HCT116 (cell line): ENCODE results near the gene ERRFI1. TPM values are rescaled to one million over a fixed set of nuclear protein-coding genes. Genes with fewer than 3 reads are reported as not detected.

Experiments
- ATAC-seq: fragments of 200-7000 bp; cut with Tn5 transposase; 2 replicates; pipeline ENCODE4 v1.9.1; 2020; ENCODE audit warnings: mild to moderate bottlenecking, moderate library complexity
- BruUV-seq: library from RNA; stranded (reverse); fragments of 400-500 nt; replicated peaks from 2 replicates; lab custom pipeline; 2021; lab: Mats Ljungman, UMichigan
- CTCF ChIA-PET: fragments of 300-600 bp; sonication (Branson Sonifier 250); formaldehyde crosslinking; loops from one replicate; lab custom pipeline; 2021; ENCODE audit warnings: antibody characterized with exemption; lab: Charles Lee
- POLR2A ChIA-PET: fragments of 300-600, 350-600 bp; sonication (Branson Sonifier 250); formaldehyde crosslinking; loops from one replicate; lab custom pipeline; 2021; ENCODE audit warnings: antibody characterized with exemption; lab: Charles Lee
- RAD21 ChIA-PET, 2 experiments: fragments of 300-600 bp; sonication (Branson Sonifier 250); formaldehyde crosslinking; loops; one replicate each; lab custom pipeline; 2023; ENCODE audit warnings: low total read pairs in 2 of 2; ENCODE audit not compliant: uncharacterized antibody in 2 of 2, unreplicated experiment in 2 of 2, low non-redundant PET in 1 of 2; lab: Charles Lee
- DNase-seq: peaks from one replicate; pipeline ENCODE4 v3.0.0-alpha.2; 2010; ENCODE audit warnings: low read depth, low spot score
- H2AFZ ChIP-seq: fragments of 200-600 bp; shearing (Covaris generic), sonication (generic); 2 replicates; pipeline ENCODE4 v1.6.1; 2017; ENCODE audit warnings: low read depth, mixed run types, mixed read lengths, antibody characterized with exemption, low read length; ENCODE audit not compliant: poor library complexity, severe bottlenecking
- H3K27ac ChIP-seq: 2 replicates; pipeline ENCODE4 v1.5.1; 2012; ENCODE audit warnings: low read depth, low read length
- H3K27me3 ChIP-seq: fragments of 200-600 bp; sonication (generic); 2 replicates; pipeline ENCODE4 v1.6.1; 2016; ENCODE audit warnings: mixed run types, low read length, mixed read lengths; ENCODE audit not compliant: insufficient read depth
- H3K36me3 ChIP-seq, 2 experiments: fragments of 200-500 bp in 1 of 2; fragments of 200-600 bp in 1 of 2; sonication (Bioruptor generic) in 1 of 2; sonication (generic) in 1 of 2; 2 replicates each; pipeline versions ENCODE4 v1.5.1 to v1.6.1; 2014 to 2016; ENCODE audit warnings: low read length in 2 of 2, inconsistent platforms in 1 of 2, mixed read lengths in 1 of 2, mixed run types in 1 of 2; ENCODE audit not compliant: insufficient read depth in 2 of 2, control insufficient read depth in 1 of 2
- H3K4me1 ChIP-seq, 2 experiments: fragments of 200-600 bp in 1 of 2; sonication (generic) in 1 of 2; 2 replicates each; pipeline versions ENCODE4 v1.5.1 to v1.6.1; 2012 to 2017; ENCODE audit warnings: low read length in 2 of 2, inconsistent platforms in 1 of 2, mild to moderate bottlenecking in 1 of 2, mixed read lengths in 1 of 2, mixed run types in 1 of 2, moderate library complexity in 1 of 2; ENCODE audit not compliant: insufficient read depth in 2 of 2, control insufficient read depth in 1 of 2
- H3K4me2 ChIP-seq: fragments of 200-600 bp; sonication (generic); 2 replicates; pipeline ENCODE4 v1.6.1; 2017; ENCODE audit warnings: mixed run types, low read length, mixed read lengths
- H3K4me3 ChIP-seq, 2 experiments: fragments of 200-600 bp in 1 of 2; sonication (generic) in 1 of 2; replicated peaks in 1 of 2; 2 replicates each; pipeline ENCODE4 v1.5.1; 2011 to 2016; ENCODE audit warnings: low read length in 2 of 2, control low read depth in 1 of 2, low read depth in 1 of 2, mild to moderate bottlenecking in 1 of 2, mixed read lengths in 1 of 2, mixed run types in 1 of 2
- H3K79me2 ChIP-seq: fragments of 200-600 bp; sonication (generic); 2 replicates; pipeline ENCODE4 v1.6.1; 2017; ENCODE audit warnings: mild to moderate bottlenecking, mixed run types, low read length, moderate library complexity, mixed read lengths; ENCODE audit not compliant: insufficient read depth
- H3K9ac ChIP-seq: fragments of 200-600 bp; sonication (generic); 2 replicates; pipeline ENCODE4 v1.6.1; 2016; ENCODE audit warnings: low read length, mixed read lengths
- H3K9me2 ChIP-seq: fragments of 200-600 bp; sonication (generic), shearing (Covaris generic); 2 replicates; pipeline ENCODE4 v1.6.1; 2017; ENCODE audit warnings: mixed run types, mild to moderate bottlenecking, moderate library complexity; ENCODE audit not compliant: insufficient read depth
- H3K9me3 ChIP-seq, 2 experiments: fragments of 200-500 bp in 1 of 2; fragments of 200-600 bp in 1 of 2; sonication (Bioruptor generic) in 1 of 2; sonication (generic) in 1 of 2; 2 replicates each; pipeline ENCODE4 v1.6.1; 2014 to 2017; ENCODE audit warnings: low read length in 2 of 2, mixed read lengths in 2 of 2, inconsistent platforms in 1 of 2, low read depth in 1 of 2, mild to moderate bottlenecking in 1 of 2, mixed run types in 1 of 2, moderate library complexity in 1 of 2; ENCODE audit not compliant: control insufficient read depth in 1 of 2, insufficient read depth in 1 of 2
- H4K20me1 ChIP-seq: fragments of 200-600 bp; sonication (generic), shearing (Covaris generic); 2 replicates; pipeline ENCODE4 v1.6.1; 2017; ENCODE audit warnings: mixed run types, mild to moderate bottlenecking, moderate library complexity; ENCODE audit not compliant: insufficient read depth
- EZH2 ChIP-seq: fragments of 200-600 bp; sonication (generic); IDR thresholded peaks from 2 replicates; pipeline ENCODE4 v1.6.1; 2017; ENCODE audit warnings: antibody characterized with exemption, mixed run types
- EZH2phosphoT487 ChIP-seq: fragments of 200-600 bp; IDR thresholded peaks from 2 replicates; pipeline ENCODE4 v1.6.1; 2018; ENCODE audit warnings: antibody characterized with exemption, borderline replicate concordance
- FOSL1 ChIP-seq: IDR thresholded peaks from 2 replicates; pipeline ENCODE4 v1.6.1; 2012; ENCODE audit warnings: low read depth
- POLR2AphosphoS5 ChIP-seq: IDR thresholded peaks from 2 replicates; pipeline ENCODE4 v1.6.1; 2011; ENCODE audit warnings: mild to moderate bottlenecking, low read depth, low read length, moderate library complexity
- RAD21 ChIP-seq: IDR thresholded peaks from 2 replicates; pipeline ENCODE4 v1.6.1; 2012; ENCODE audit warnings: low read depth, mild to moderate bottlenecking
- SP1 ChIP-seq: IDR thresholded peaks from 2 replicates; pipeline ENCODE4 v1.6.1; 2012; ENCODE audit warnings: low read depth
- SRF ChIP-seq: IDR thresholded peaks from 2 replicates; pipeline ENCODE4 v1.6.1; 2012; ENCODE audit warnings: low read depth
- intact Hi-C: fragments of 100-400 bp; cut with micrococcal nuclease; formaldehyde crosslinking; loops from 2 replicates; pipeline ENCODE4 v1.10.0; 2022
- total RNA-seq: library from RNA; stranded (reverse); gene quantifications from one replicate; pipeline ENCODE4 v1.2.1, GENCODE V29; 2021; ENCODE audit not compliant: unreplicated experiment
- TF ChIP-seq, protein P1 (sequence below): IDR thresholded peaks from 2 replicates; pipeline ENCODE4 v1.6.1; 2012
- TF ChIP-seq, protein P2 (sequence below): IDR thresholded peaks from 2 replicates; pipeline ENCODE4 v1.6.1; 2012; ENCODE audit warnings: low read depth

ERRFI1 gene
- total RNA-seq, 1 experiment from 2014 or later = 777 TPM

DNA sequence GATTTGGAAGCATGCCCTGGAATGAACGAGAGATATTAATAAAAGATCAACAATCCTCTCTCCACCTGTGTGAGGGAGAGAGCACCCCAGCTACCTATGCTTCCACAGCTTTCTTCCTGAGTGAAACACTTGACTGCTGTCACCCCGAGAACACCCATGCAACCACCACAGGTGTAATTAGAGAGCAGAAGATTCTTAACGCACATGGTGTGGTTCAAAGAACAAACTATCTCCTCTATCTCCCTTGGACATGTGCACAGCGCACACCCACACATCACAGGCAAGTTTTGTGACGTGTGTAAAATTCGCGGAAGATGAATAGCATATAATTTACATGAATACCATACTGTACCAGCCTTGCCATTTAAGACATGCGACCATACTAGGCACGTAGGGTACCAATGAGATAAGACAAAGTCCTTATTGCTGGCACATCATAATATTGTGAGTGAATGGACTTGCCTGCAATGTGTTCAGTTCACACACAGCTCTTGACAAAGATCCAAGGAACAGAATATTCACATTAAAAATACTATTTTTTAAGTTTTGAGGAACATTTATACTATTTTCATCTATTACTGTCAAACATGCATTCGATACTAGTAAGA lies 11.6 kb downstream of the ERRFI1 start:
- Histone ChIP-seq H3K4me1 (peaks cover 70 to 96% of the 10 kb centered on the region in 2 experiments), H2AFZ (no peak overlapping the region), H3K36me3 (peaks cover 52 to 77% of the 10 kb centered on the region in 2 experiments), H3K27ac (peak overlapping the region; percentile 43; the same call in 1 of the 2 replicates), H3K9me2 (no peaks in the 10 kb centered on the region), H3K27me3 (no peaks in the 10 kb centered on the region), H3K4me3 (no peak overlapping the region), H3K9me3 (no peaks in the 10 kb centered on the region), H4K20me1 (peaks cover 90% of the 10 kb centered on the region), H3K9ac (no peak overlapping the region), H3K79me2 (peaks cover 100% of the 10 kb centered on the region), H3K4me2 (no peak overlapping the region)
- BruUV-seq = no TSS peak
- ATAC-seq (no peak), DNase-seq (no peak)
- intact Hi-C loops = no loop called here
- ChIA-PET CTCF (interaction anchor here (1.1 to 2.0 kb wide), 7 partner anchors 10 to 336 kb away, joined by 3 to 23 read pairs (median 4); no protein-coding TSS in a partner anchor), POLR2A (interaction anchor here (0.8 to 1.4 kb wide), 2 partner anchors 10 to 300 kb away, joined by 3 to 4 read pairs; no protein-coding TSS in a partner anchor), RAD21 (interaction anchor here in 1 of 2 experiments (1.4 kb wide), 1 partner anchor 300 kb away, joined by 10 read pairs; no protein-coding TSS in a partner anchor)
- no peak for TF ChIP-seq SRF
- TF ChIP-seq EZH2 = no peak
- TF ChIP-seq, protein P1, sequence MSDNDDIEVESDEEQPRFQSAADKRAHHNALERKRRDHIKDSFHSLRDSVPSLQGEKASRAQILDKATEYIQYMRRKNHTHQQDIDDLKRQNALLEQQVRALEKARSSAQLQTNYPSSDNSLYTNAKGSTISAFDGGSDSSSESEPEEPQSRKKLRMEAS = no peak
- no peak for TF ChIP-seq SP1
- no peak for TF ChIP-seq RAD21
- TF ChIP-seq, protein P2, sequence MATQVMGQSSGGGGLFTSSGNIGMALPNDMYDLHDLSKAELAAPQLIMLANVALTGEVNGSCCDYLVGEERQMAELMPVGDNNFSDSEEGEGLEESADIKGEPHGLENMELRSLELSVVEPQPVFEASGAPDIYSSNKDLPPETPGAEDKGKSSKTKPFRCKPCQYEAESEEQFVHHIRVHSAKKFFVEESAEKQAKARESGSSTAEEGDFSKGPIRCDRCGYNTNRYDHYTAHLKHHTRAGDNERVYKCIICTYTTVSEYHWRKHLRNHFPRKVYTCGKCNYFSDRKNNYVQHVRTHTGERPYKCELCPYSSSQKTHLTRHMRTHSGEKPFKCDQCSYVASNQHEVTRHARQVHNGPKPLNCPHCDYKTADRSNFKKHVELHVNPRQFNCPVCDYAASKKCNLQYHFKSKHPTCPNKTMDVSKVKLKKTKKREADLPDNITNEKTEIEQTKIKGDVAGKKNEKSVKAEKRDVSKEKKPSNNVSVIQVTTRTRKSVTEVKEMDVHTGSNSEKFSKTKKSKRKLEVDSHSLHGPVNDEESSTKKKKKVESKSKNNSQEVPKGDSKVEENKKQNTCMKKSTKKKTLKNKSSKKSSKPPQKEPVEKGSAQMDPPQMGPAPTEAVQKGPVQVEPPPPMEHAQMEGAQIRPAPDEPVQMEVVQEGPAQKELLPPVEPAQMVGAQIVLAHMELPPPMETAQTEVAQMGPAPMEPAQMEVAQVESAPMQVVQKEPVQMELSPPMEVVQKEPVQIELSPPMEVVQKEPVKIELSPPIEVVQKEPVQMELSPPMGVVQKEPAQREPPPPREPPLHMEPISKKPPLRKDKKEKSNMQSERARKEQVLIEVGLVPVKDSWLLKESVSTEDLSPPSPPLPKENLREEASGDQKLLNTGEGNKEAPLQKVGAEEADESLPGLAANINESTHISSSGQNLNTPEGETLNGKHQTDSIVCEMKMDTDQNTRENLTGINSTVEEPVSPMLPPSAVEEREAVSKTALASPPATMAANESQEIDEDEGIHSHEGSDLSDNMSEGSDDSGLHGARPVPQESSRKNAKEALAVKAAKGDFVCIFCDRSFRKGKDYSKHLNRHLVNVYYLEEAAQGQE = no peak
- peak; percentile 81 for TF ChIP-seq POLR2AphosphoS5
- TF ChIP-seq FOSL1 = no peak
- no peak for TF ChIP-seq EZH2phosphoT487
